ENCODE results near the gene DENND10. TPM values are rescaled to one million over a fixed set of nuclear protein-coding genes. Genes with fewer than 3 reads are reported as not detected.
A peak's percentile ranks its signal among the peaks of the same experiment; 100 is the strongest.
"Not testable (repeated sequence)": the region's sequence is repeated elsewhere in the genome, so short reads cannot be mapped to it uniquely, and the experiment has no call there.

DENND10 gene
- total RNA-seq, 1 experiment from 2014 or later: 57.5 TPM

- in situ Hi-C loops (cut with HindIII; ENCODE audit: low pct_unique_long_range_greater_than_20kb, low sequenced_read_pairs): no loop called here
- DNase-seq (ENCODE audit: low read depth): no peak
Observed at GRCh38 chr10:119095640-119096039, 8.3 kb upstream of the DENND10 start.

- in situ Hi-C loops (cut with HindIII; ENCODE audit: low pct_unique_long_range_greater_than_20kb, low sequenced_read_pairs); DNase-seq (ENCODE audit: low read depth): not testable (repeated sequence)
Observed at GRCh38 chr10:119096641-119097415, 7.1 kb upstream of the DENND10 start.

GRCh38 chr10:119098576-119098975 lies 5.3 kb upstream of the DENND10 start:
- in situ Hi-C loops (cut with HindIII; ENCODE audit: low pct_unique_long_range_greater_than_20kb, low sequenced_read_pairs): no loop called here
- no peak for DNase-seq (ENCODE audit: low read depth)

GRCh38 chr10:119100434-119101238 lies 3.3 kb upstream of the DENND10 start:
- in situ Hi-C loops (cut with HindIII; ENCODE audit: low pct_unique_long_range_greater_than_20kb, low sequenced_read_pairs): no loop called here
- peak; percentile 21 for DNase-seq (ENCODE audit: low read depth)

- peak; percentile 27 for DNase-seq (ENCODE audit: low read depth)
- in situ Hi-C loops (cut with HindIII; ENCODE audit: low pct_unique_long_range_greater_than_20kb, low sequenced_read_pairs): no loop called here
Observed at GRCh38 chr10:119101366-119102098, 2.4 kb upstream of the DENND10 start.

- no peak for DNase-seq (ENCODE audit: low read depth)
- in situ Hi-C loops (cut with HindIII; ENCODE audit: low pct_unique_long_range_greater_than_20kb, low sequenced_read_pairs): no loop called here
Observed at GRCh38 chr10:119103241-119103902, 541 bp upstream of the DENND10 start.

GRCh38 chr10:119104654-119105015 lies 722 bp downstream of the DENND10 start:
- in situ Hi-C loops (cut with HindIII; ENCODE audit: low pct_unique_long_range_greater_than_20kb, low sequenced_read_pairs): no loop called here
- DNase-seq (ENCODE audit: low read depth): no peak

GRCh38 chr10:119105155-119105554 lies 1.2 kb downstream of the DENND10 start:
- in situ Hi-C loops (cut with HindIII; ENCODE audit: low pct_unique_long_range_greater_than_20kb, low sequenced_read_pairs): no loop called here
- DNase-seq (ENCODE audit: low read depth): no peak

- DNase-seq (ENCODE audit: low read depth); in situ Hi-C loops (cut with HindIII; ENCODE audit: low pct_unique_long_range_greater_than_20kb, low sequenced_read_pairs): not testable (repeated sequence)
Observed at GRCh38 chr10:119105899-119106298, 2.0 kb downstream of the DENND10 start.

GRCh38 chr10:119107106-119107505 lies 3.2 kb downstream of the DENND10 start:
- in situ Hi-C loops (cut with HindIII; ENCODE audit: low pct_unique_long_range_greater_than_20kb, low sequenced_read_pairs): not testable (repeated sequence)

GRCh38 chr10:119107771-119108170 lies 3.9 kb downstream of the DENND10 start:
- in situ Hi-C loops (cut with HindIII; ENCODE audit: low pct_unique_long_range_greater_than_20kb, low sequenced_read_pairs); DNase-seq (ENCODE audit: low read depth): not testable (repeated sequence)

More at GRCh38 chr10:119107106-119107505, 3.2 kb downstream of the DENND10 start:
- not testable (repeated sequence) for DNase-seq (ENCODE audit: low read depth)

- DNase-seq (ENCODE audit: low read depth): no peak
- in situ Hi-C loops (cut with HindIII; ENCODE audit: low pct_unique_long_range_greater_than_20kb, low sequenced_read_pairs): no loop called here
Observed at GRCh38 chr10:119112056-119112455, 8.1 kb downstream of the DENND10 start.

- DNase-seq (ENCODE audit: low read depth): no peak
- in situ Hi-C loops (cut with HindIII; ENCODE audit: low pct_unique_long_range_greater_than_20kb, low sequenced_read_pairs): no loop called here
Observed at GRCh38 chr10:119113751-119114732, 10.1 kb downstream of the DENND10 start.

- in situ Hi-C loops (cut with HindIII; ENCODE audit: low pct_unique_long_range_greater_than_20kb, low sequenced_read_pairs): no loop called here
- DNase-seq (ENCODE audit: low read depth): no peak
Observed at GRCh38 chr10:119115926-119116325, 12.0 kb downstream of the DENND10 start.

GRCh38 chr10:119116326-119116951 lies 12.5 kb downstream of the DENND10 start:
- no peak for DNase-seq (ENCODE audit: low read depth)
- in situ Hi-C loops (cut with HindIII; ENCODE audit: low pct_unique_long_range_greater_than_20kb, low sequenced_read_pairs): no loop called here

- in situ Hi-C loops (cut with HindIII; ENCODE audit: low pct_unique_long_range_greater_than_20kb, low sequenced_read_pairs): no loop called here
- no peak for DNase-seq (ENCODE audit: low read depth)
Observed at GRCh38 chr10:119118231-119118630, 14.3 kb downstream of the DENND10 start.

- in situ Hi-C loops (cut with HindIII; ENCODE audit: low pct_unique_long_range_greater_than_20kb, low sequenced_read_pairs): no loop called here
Observed at GRCh38 chr10:119119400-119119799, 15.5 kb downstream of the DENND10 start.

More at GRCh38 chr10:119119400-119119799, 15.5 kb downstream of the DENND10 start:
- no peak for DNase-seq (ENCODE audit: low read depth)

Measured in Caki2 (cell line).